ENCODE measurements around the gene DHX58.

DHX58 gene

GRCh38 chr17:42129109-42129837 lies 16.8 kb upstream of the DHX58 start:
- DNase-seq, result no peak

- no peak for DNase-seq
Observed at GRCh38 chr17:42127414-42127813, 14.9 kb upstream of the DHX58 start.

GRCh38 chr17:42126836-42127235 lies 14.3 kb upstream of the DHX58 start:
- DNase-seq, result no peak

- DNase-seq, result no peak
Observed at GRCh38 chr17:42125565-42125964, 13.1 kb upstream of the DHX58 start.

- no peak for DNase-seq
Observed at GRCh38 chr17:42124256-42124655, 11.7 kb upstream of the DHX58 start.

- DNase-seq, result no peak
Observed at GRCh38 chr17:42122371-42123303, 10.1 kb upstream of the DHX58 start, which contains the start of gene HSPB9. HSPB9 (plus strand) TSS chr17:42122804; CDS start chr17:42122851, 47 bp downstream.

GRCh38 chr17:42120770-42121769 lies 8.6 kb upstream of the DHX58 start, which contains the start of gene KAT2A:
KAT2A (minus strand) TSS chr17:42121367; CDS start chr17:42121304, 63 bp downstream.
- peak; percentile 76 for DNase-seq

GRCh38 chr17:42120161-42120769 lies 7.8 kb upstream of the DHX58 start:
- no peak for DNase-seq

- no peak for DNase-seq
Observed at GRCh38 chr17:42119301-42119700, 6.8 kb upstream of the DHX58 start.

GRCh38 chr17:42118545-42118944 lies 6.0 kb upstream of the DHX58 start:
- no peak for DNase-seq

- DNase-seq, result no peak
Observed at GRCh38 chr17:42118126-42118510, 5.6 kb upstream of the DHX58 start.

GRCh38 chr17:42117397-42118125 lies 5.0 kb upstream of the DHX58 start:
- no peak for DNase-seq

GRCh38 chr17:42116705-42117396 lies 4.3 kb upstream of the DHX58 start:
- peak; percentile 56 for DNase-seq

- DNase-seq, result no peak
Observed at GRCh38 chr17:42114118-42114517, 1.6 kb upstream of the DHX58 start.

- no peak for DNase-seq
Observed at GRCh38 chr17:42113293-42114069, 967 bp upstream of the DHX58 start.

GRCh38 chr17:42111871-42112551 lies 503 bp downstream of the DHX58 start:
- DNase-seq, result peak; percentile 22

- DNase-seq, result no peak
Observed at GRCh38 chr17:42111265-42111636, 1.3 kb downstream of the DHX58 start.

- no peak for DNase-seq
Observed at GRCh38 chr17:42110301-42111264, 1.9 kb downstream of the DHX58 start.
